GM23338 (cell line): Measurements from ENCODE around the gene SMG7. TPM values are rescaled to one million over a fixed set of nuclear protein-coding genes. Genes with fewer than 3 reads are reported as not detected.

Experiments used
- ATAC-seq: fragments of 200-7000 bp; cut with Tn5 transposase; 3 replicates; pipeline ENCODE4 v1.9.1; 2020
- DNase-seq: peaks from one replicate; pipeline ENCODE4 v3.0.0-alpha.2; 2015; ENCODE audit warnings: low spot score
- H2AFZ ChIP-seq: fragments of 200-600 bp; sonication (generic); 2 replicates; pipeline ENCODE4 v1.8.0; 2016; ENCODE audit warnings: antibody characterized with exemption, mild to moderate bottlenecking, moderate library complexity
- H3F3A ChIP-seq: fragments of 200-600 bp; sonication (generic); replicated peaks from 2 replicates; pipeline ENCODE4 v1.8.0; 2017; ENCODE audit warnings: antibody characterized with exemption, mixed run types, low read depth
- H3K27ac ChIP-seq: fragments of 200-600 bp; sonication (generic); 2 replicates; pipeline ENCODE4 v1.6.1; 2016; ENCODE audit warnings: low read depth
- H3K27me3 ChIP-seq: fragments of 200-600 bp; sonication (generic); 2 replicates; pipeline ENCODE4 v1.8.0; 2016; ENCODE audit warnings: mild to moderate bottlenecking, mixed run types, moderate library complexity; ENCODE audit not compliant: insufficient read depth
- H3K36me3 ChIP-seq: fragments of 200-600 bp; sonication (generic); 2 replicates; pipeline ENCODE4 v1.8.0; 2016; ENCODE audit warnings: mild to moderate bottlenecking; ENCODE audit not compliant: insufficient read depth
- H3K4me1 ChIP-seq: fragments of 200-600 bp; sonication (generic); 2 replicates; pipeline ENCODE4 v1.8.0; 2016; ENCODE audit warnings: mild to moderate bottlenecking, moderate library complexity; ENCODE audit not compliant: insufficient read depth
- H3K4me2 ChIP-seq: fragments of 200-600 bp; sonication (generic); 2 replicates; pipeline ENCODE4 v1.7.1; 2017; ENCODE audit warnings: mixed run types
- H3K4me3 ChIP-seq: fragments of 200-600 bp; sonication (generic); 2 replicates; pipeline ENCODE4 v1.6.1; 2016; ENCODE audit warnings: mixed run types
- H3K79me2 ChIP-seq: fragments of 200-600 bp; sonication (generic); replicated peaks from 2 replicates; pipeline ENCODE4 v1.8.0; 2017; ENCODE audit warnings: mild to moderate bottlenecking; ENCODE audit not compliant: insufficient read depth
- H3K9me2 ChIP-seq: fragments of 200-600 bp; sonication (generic); 2 replicates; pipeline ENCODE4 v1.8.0; 2017; ENCODE audit not compliant: insufficient read depth
- H4K20me1 ChIP-seq: fragments of 200-600 bp; sonication (generic); replicated peaks from 2 replicates; pipeline ENCODE4 v1.8.0; 2017; ENCODE audit warnings: mild to moderate bottlenecking; ENCODE audit not compliant: insufficient read depth
- H3K27ac Mint-ChIP-seq: 2 replicates; pipeline ENCODE4 v1.8.0; 2020; ENCODE audit warnings: inconsistent platforms, mild to moderate bottlenecking, moderate library complexity, mixed read lengths
- H3K27me3 Mint-ChIP-seq: 3 replicates; pipeline ENCODE4 v1.8.0; 2022; ENCODE audit warnings: low read depth, mild to moderate bottlenecking, moderate library complexity, mixed read lengths, inconsistent platforms; ENCODE audit not compliant: insufficient read depth, poor library complexity
- H3K36me3 Mint-ChIP-seq: 3 replicates; pipeline ENCODE4 v1.8.0; 2021; ENCODE audit warnings: low read depth, mild to moderate bottlenecking, inconsistent platforms, moderate library complexity, mixed read lengths
- H3K4me1 Mint-ChIP-seq: 3 replicates; pipeline ENCODE4 v1.8.0; 2020; ENCODE audit warnings: mild to moderate bottlenecking, inconsistent platforms, mixed read lengths
- H3K4me3 Mint-ChIP-seq: 3 replicates; pipeline ENCODE4 v1.8.0; 2021; ENCODE audit warnings: moderate library complexity, mild to moderate bottlenecking, inconsistent platforms, mixed read lengths
- H3K9me3 Mint-ChIP-seq: 3 replicates; pipeline ENCODE4 v1.8.0; 2020; ENCODE audit warnings: moderate library complexity, mild to moderate bottlenecking, inconsistent platforms, mixed read lengths
- CREB1 ChIP-seq: fragments of 250-450 bp; sonication (Bioruptor Pico); IDR thresholded peaks from 2 replicates; pipeline ENCODE4 v1.5.0; 2020; ENCODE audit warnings: low read depth, mild to moderate bottlenecking, moderate library complexity
- CTCF ChIP-seq, 2 experiments: fragments of 200-600 bp in 1 of 2; sonication (generic) in 1 of 2; conservative IDR thresholded peaks; 2 replicates each; pipeline versions ENCODE4 v1.5.1 to v1.6.1; 2016 to 2017; ENCODE audit warnings: antibody characterized with exemption in 2 of 2, low read depth in 2 of 2, mild to moderate bottlenecking in 2 of 2, moderate library complexity in 1 of 2
- ETS1 ChIP-seq: IDR thresholded peaks from 2 replicates; pipeline ENCODE4 v1.6.1; 2016; ENCODE audit warnings: antibody characterized with exemption
- EZH2phosphoT487 ChIP-seq: fragments of 200-600 bp; sonication (generic); IDR thresholded peaks from one replicate; pipeline ENCODE4 v1.8.1; 2018; ENCODE audit warnings: antibody characterized with exemption; ENCODE audit not compliant: unreplicated experiment
- NANOG ChIP-seq: IDR thresholded peaks from 2 replicates; pipeline ENCODE4 v1.6.1; 2016; ENCODE audit warnings: antibody characterized with exemption, borderline replicate concordance
- POLR2AphosphoS5 ChIP-seq: IDR thresholded peaks from 2 replicates; pipeline ENCODE4 v1.6.1; 2016; ENCODE audit warnings: antibody characterized with exemption, low read depth
- REST ChIP-seq: IDR thresholded peaks from one replicate; pipeline ENCODE4 v1.6.1; 2018; ENCODE audit warnings: antibody characterized with exemption; ENCODE audit not compliant: unreplicated experiment
- STAT1 ChIP-seq: IDR thresholded peaks from one replicate; pipeline ENCODE4 v1.6.1; 2016; ENCODE audit warnings: antibody characterized with exemption; ENCODE audit not compliant: unreplicated experiment
- ZNF114 ChIP-seq: fragments of 250-450 bp; sonication (Bioruptor Pico); IDR thresholded peaks from 2 replicates; pipeline ENCODE4 v1.5.0; 2020; ENCODE audit warnings: mild to moderate bottlenecking, moderate library complexity
- ZNF331 ChIP-seq: fragments of 250-450 bp; sonication (Bioruptor Pico); IDR thresholded peaks from 2 replicates; pipeline ENCODE4 v1.5.0; 2020; ENCODE audit warnings: low read depth, mild to moderate bottlenecking, moderate library complexity
- polyA plus RNA-seq: library from polyadenylated mRNA; unstranded; fragments of >200 nt; fragmentation: Nextera tagmentation; extraction: Ambion mirVana; gene quantifications from 2 replicates; pipeline ENCODE4 v1.2.1, GENCODE V29; 2016
- total RNA-seq: library from RNA; depleted of rRNA; stranded (reverse); fragments of >200 nt; shearing (Covaris generic); gene quantifications from 2 replicates; pipeline ENCODE4 v1.2.3, GENCODE V29; 2014

Gene SMG7
- total and polyA plus RNA-seq, 2 experiments from 2014 or later = 33.0 to 79.4 TPM

- H3K9me2 ChIP-seq = no peaks in the 10 kb centered on the region
- no peaks in the 10 kb centered on the region for H3K27me3 ChIP-seq
- DNase-seq = no peak
- H2AFZ ChIP-seq = no peak overlapping the region
- H3K4me1 ChIP-seq = peaks cover 6% of the 10 kb centered on the region
- no peak overlapping the region for H3K4me2 ChIP-seq
- Mint-ChIP-seq H3K36me3 (peaks cover 54% of the 10 kb centered on the region), H3K27me3 (peaks cover 3% of the 10 kb centered on the region), H3K4me1 (peaks cover 11% of the 10 kb centered on the region), H3K4me3 (no peak overlapping the region), H3K27ac (no peak overlapping the region), H3K9me3 (no peaks in the 10 kb centered on the region)
- H3K79me2 ChIP-seq = no peaks in the 10 kb centered on the region
- no peak overlapping the region for H3K27ac ChIP-seq
- peak; percentile 21; the same call in 1 of the 3 replicates for ATAC-seq
- no peak for TF ChIP-seq NANOG
- peak in 1 of 2 experiments; percentile 19; a peak in 2 of 4 replicates for TF ChIP-seq CTCF (conservative IDR thresholded peaks at IDR 0.05; ENCODE audit: low read depth in 2 of 2)
- peaks cover 3% of the 10 kb centered on the region; the same call in 1 of the 2 replicates for H3F3A ChIP-seq
- no peak overlapping the region for H3K4me3 ChIP-seq
- H3K36me3 ChIP-seq = peaks cover 51% of the 10 kb centered on the region
- H4K20me1 ChIP-seq = no peaks in the 10 kb centered on the region; the same call in 1 of the 2 replicates
Observed at GRCh38 chr1:183551924-183552323, 79.6 kb downstream of the SMG7 start.

GRCh38 chr1:183552441-183552840 lies 80.1 kb downstream of the SMG7 start:
- ATAC-seq = no peak
- H3K4me2 ChIP-seq = no peak overlapping the region
- peaks cover 6% of the 10 kb centered on the region; the same call in 2 of the 3 replicates for H3K4me1 Mint-ChIP-seq
- 0 out of 2 replicates have a peak overlapping the region, but pooled peaks have one; percentile 62 for H3K27ac ChIP-seq
- peaks cover 51% of the 10 kb centered on the region for H3K36me3 ChIP-seq
- no peaks in the 10 kb centered on the region for H3K9me2 ChIP-seq
- H3K27me3 Mint-ChIP-seq = peaks cover 2% of the 10 kb centered on the region
- peaks cover under 1% of the 10 kb centered on the region; the same call in 1 of the 2 replicates for H3K4me1 ChIP-seq
- H3K4me3 ChIP-seq = no peak overlapping the region
- peaks cover 48% of the 10 kb centered on the region for H3K36me3 Mint-ChIP-seq
- no peaks in the 10 kb centered on the region for H3K27me3 ChIP-seq
- H3K9me3 Mint-ChIP-seq = no peaks in the 10 kb centered on the region
- H3K27ac Mint-ChIP-seq = peak overlapping the region; percentile 57; the same call in 1 of the 2 replicates
- no peak overlapping the region for H3K4me3 Mint-ChIP-seq
- H3F3A ChIP-seq = no peaks in the 10 kb centered on the region; the same call in 1 of the 2 replicates
- no peaks in the 10 kb centered on the region; the same call in 1 of the 2 replicates for H4K20me1 ChIP-seq
- H3K79me2 ChIP-seq = no peaks in the 10 kb centered on the region
- H2AFZ ChIP-seq = no peak overlapping the region
- DNase-seq = no peak
- TF ChIP-seq NANOG = no peak
- no peak for TF ChIP-seq CTCF (conservative IDR thresholded peaks at IDR 0.05; ENCODE audit: low read depth in 2 of 2)
- no peak for TF ChIP-seq EZH2phosphoT487
- no peak for TF ChIP-seq STAT1
- no peak for TF ChIP-seq ETS1
- no peak for TF ChIP-seq CREB1 (CRISPR knock-in tag)
- TF ChIP-seq POLR2AphosphoS5 = no peak
- no peak for TF ChIP-seq ZNF114 (CRISPR knock-in tag)
- no peak for TF ChIP-seq REST
- no peak for TF ChIP-seq ZNF331 (CRISPR knock-in tag)
